Measurements from ENCODE around the gene ANKRD7. TPM values are rescaled to one million over a fixed set of nuclear protein-coding genes. Genes with fewer than 3 reads are reported as not detected.

The ANKRD7 gene
- total RNA-seq, 1 donor from 2014 or later = not detected

- DNase-seq = no peak
- Mint-ChIP-seq H3K4me1 (ENCODE audit: low read depth, unreplicated experiment) (no peaks in the 10 kb centered on the region), H3K9me3 (ENCODE audit: unreplicated experiment) (no peaks in the 10 kb centered on the region), H3K36me3 (ENCODE audit: unreplicated experiment) (no peaks in the 10 kb centered on the region), H3K27ac (ENCODE audit: unreplicated experiment) (no peak overlapping the region), H3K27me3 (ENCODE audit: unreplicated experiment) (no peaks in the 10 kb centered on the region), H3K4me3 (ENCODE audit: unreplicated experiment) (no peak overlapping the region)
- no peak for TF ChIP-seq CTCF (IDR thresholded peaks at IDR 0.05; ENCODE audit: partially characterized antibody, unreplicated experiment)
These were observed 56.0 kb downstream of the ANKRD7 start for GRCh38 chr7:118280319-118281012.

GRCh38 chr7:118281196-118281595, 56.7 kb downstream of the ANKRD7 start:
- no peaks in the 10 kb centered on the region for H3K27me3 Mint-ChIP-seq (ENCODE audit: unreplicated experiment)
- H3K4me1 Mint-ChIP-seq (ENCODE audit: low read depth, unreplicated experiment) = no peaks in the 10 kb centered on the region
- H3K9me3 Mint-ChIP-seq (ENCODE audit: unreplicated experiment) = no peaks in the 10 kb centered on the region
- no peak overlapping the region for H3K27ac Mint-ChIP-seq (ENCODE audit: unreplicated experiment)
- H3K4me3 Mint-ChIP-seq (ENCODE audit: unreplicated experiment) = no peak overlapping the region
- H3K36me3 Mint-ChIP-seq (ENCODE audit: unreplicated experiment) = no peaks in the 10 kb centered on the region
- DNase-seq = no peak
- no peak for TF ChIP-seq CTCF (IDR thresholded peaks at IDR 0.05; ENCODE audit: partially characterized antibody, unreplicated experiment)

- no peaks in the 10 kb centered on the region for H3K9me3 Mint-ChIP-seq (ENCODE audit: unreplicated experiment)
- H3K36me3 Mint-ChIP-seq (ENCODE audit: unreplicated experiment) = peaks cover 4% of the 10 kb centered on the region
- DNase-seq = no peak
- H3K27me3 Mint-ChIP-seq (ENCODE audit: unreplicated experiment) = no peaks in the 10 kb centered on the region
- no peaks in the 10 kb centered on the region for H3K4me1 Mint-ChIP-seq (ENCODE audit: low read depth, unreplicated experiment)
- TF ChIP-seq CTCF (IDR thresholded peaks at IDR 0.05; ENCODE audit: partially characterized antibody, unreplicated experiment) = no peak
- no peak overlapping the region for H3K27ac Mint-ChIP-seq (ENCODE audit: unreplicated experiment)
- no peak overlapping the region for H3K4me3 Mint-ChIP-seq (ENCODE audit: unreplicated experiment)
These were observed 60.9 kb downstream of the ANKRD7 start for GRCh38 chr7:118285358-118285757.

- Mint-ChIP-seq H3K27me3 (ENCODE audit: unreplicated experiment) (no peaks in the 10 kb centered on the region), H3K4me3 (ENCODE audit: unreplicated experiment) (no peak overlapping the region), H3K4me1 (ENCODE audit: low read depth, unreplicated experiment) (no peaks in the 10 kb centered on the region), H3K9me3 (ENCODE audit: unreplicated experiment) (no peaks in the 10 kb centered on the region), H3K36me3 (ENCODE audit: unreplicated experiment) (peaks cover 5% of the 10 kb centered on the region), H3K27ac (ENCODE audit: unreplicated experiment) (no peak overlapping the region)
- TF ChIP-seq CTCF (IDR thresholded peaks at IDR 0.05; ENCODE audit: partially characterized antibody, unreplicated experiment) = no peak
- DNase-seq = no peak
These were observed 61.6 kb downstream of the ANKRD7 start for GRCh38 chr7:118286131-118286530.

- no peak for TF ChIP-seq CTCF (IDR thresholded peaks at IDR 0.05; ENCODE audit: partially characterized antibody, unreplicated experiment)
- Mint-ChIP-seq H3K27me3 (ENCODE audit: unreplicated experiment) (no peaks in the 10 kb centered on the region), H3K4me3 (ENCODE audit: unreplicated experiment) (no peak overlapping the region), H3K9me3 (ENCODE audit: unreplicated experiment) (no peaks in the 10 kb centered on the region), H3K36me3 (ENCODE audit: unreplicated experiment) (peaks cover 5% of the 10 kb centered on the region), H3K27ac (ENCODE audit: unreplicated experiment) (no peak overlapping the region), H3K4me1 (ENCODE audit: low read depth, unreplicated experiment) (no peaks in the 10 kb centered on the region)
- DNase-seq = no peak
These were observed 63.6 kb downstream of the ANKRD7 start for GRCh38 chr7:118288098-118288497.
